HEK293 (cell line): ENCODE data around the gene BAG2.

Experiments used
- CTCF ChIA-PET: fragments of 350-600 bp; formaldehyde crosslinking; extraction: SDS; loops from one replicate; lab custom pipeline; 2021; ENCODE audit warnings: antibody characterized with exemption; lab: Yijun Ruan, JAX
- POLR2A ChIA-PET: fragments of 300-600 bp; formaldehyde crosslinking; extraction: SDS; loops from one replicate; lab custom pipeline; 2020; ENCODE audit warnings: antibody characterized with exemption, inconsistent platforms; lab: Yijun Ruan, JAX
- H3K27ac ChIP-seq: fragments of 200-500 bp; sonication (Bioruptor generic); 2 replicates; pipeline ENCODE4 v1.5.1; 2014; ENCODE audit warnings: low read depth, low read length, control low read depth, inconsistent platforms; ENCODE audit errors: extremely low read depth
- H3K36me3 ChIP-seq, 2 experiments: fragments of 200-500 bp in 1 of 2; sonication (Bioruptor generic) in 1 of 2; 1 replicate in 1 of 2; 2 replicates in 1 of 2; pipeline ENCODE4 v1.5.1; 2014 to 2017; ENCODE audit warnings: inconsistent platforms in 2 of 2, low read length in 2 of 2; ENCODE audit not compliant: control insufficient read depth in 2 of 2, insufficient read depth in 1 of 2
- H3K4me1 ChIP-seq: fragments of 200-500 bp; sonication (Bioruptor generic); 2 replicates; pipeline ENCODE4 v1.5.1; 2014; ENCODE audit warnings: mild to moderate bottlenecking, low read length, inconsistent platforms; ENCODE audit not compliant: control insufficient read depth, insufficient read depth
- H3K4me3 ChIP-seq: 2 replicates; pipeline ENCODE4 v1.5.1; 2011; ENCODE audit warnings: low read depth, mild to moderate bottlenecking, control low read depth, low read length, moderate library complexity
- H3K9me3 ChIP-seq: fragments of 200-500 bp; sonication (Bioruptor generic); 2 replicates; pipeline ENCODE4 v1.5.1; 2014; ENCODE audit warnings: low read depth, low read length, inconsistent platforms; ENCODE audit not compliant: control insufficient read depth, insufficient read depth
- AEBP2 ChIP-seq: fragments of 450-650 bp; formaldehyde crosslinking; IDR thresholded peaks from 2 replicates; pipeline ENCODE4 v1.5.1; 2016; ENCODE audit warnings: missing biosample characterization, missing genetic modification characterization, borderline replicate concordance
- GLI4 ChIP-seq: fragments of 450-650 bp; formaldehyde crosslinking; IDR thresholded peaks from 2 replicates; pipeline ENCODE4 v1.5.1; 2016; ENCODE audit warnings: missing biosample characterization, missing genetic modification characterization
- KLF9 ChIP-seq: fragments of 450-650 bp; formaldehyde crosslinking; IDR thresholded peaks from 2 replicates; pipeline ENCODE4 v1.5.1; 2016; ENCODE audit warnings: missing biosample characterization, missing genetic modification characterization, low read depth
- ZBTB20 ChIP-seq: fragments of 450-650 bp; formaldehyde crosslinking; IDR thresholded peaks from 2 replicates; pipeline ENCODE4 v1.5.1; 2016; ENCODE audit warnings: missing biosample characterization, missing genetic modification characterization
- ZFP69B ChIP-seq: fragments of 450-650 bp; formaldehyde crosslinking; IDR thresholded peaks from 2 replicates; pipeline ENCODE4 v1.5.1; 2016; ENCODE audit warnings: missing biosample characterization, missing genetic modification characterization
- ZNF157 ChIP-seq: fragments of 450-650 bp; formaldehyde crosslinking; IDR thresholded peaks from 2 replicates; pipeline ENCODE4 v1.5.1; 2016; ENCODE audit warnings: missing biosample characterization, missing genetic modification characterization
- ZNF214 ChIP-seq: fragments of 450-650 bp; formaldehyde crosslinking; IDR thresholded peaks from 2 replicates; pipeline ENCODE4 v1.5.1; 2017; ENCODE audit warnings: missing biosample characterization, mild to moderate bottlenecking, missing genetic modification characterization, borderline replicate concordance
- ZNF280D ChIP-seq: fragments of 450-650 bp; formaldehyde crosslinking; IDR thresholded peaks from 2 replicates; pipeline ENCODE4 v1.5.1; 2016; ENCODE audit warnings: missing biosample characterization, missing genetic modification characterization
- ZNF302 ChIP-seq: fragments of 450-650 bp; formaldehyde crosslinking; IDR thresholded peaks from 2 replicates; pipeline ENCODE4 v1.5.1; 2016; ENCODE audit warnings: missing biosample characterization, missing genetic modification characterization, low read depth
- ZNF530 ChIP-seq: fragments of 450-650 bp; formaldehyde crosslinking; IDR thresholded peaks from 2 replicates; pipeline ENCODE4 v1.5.1; 2016; ENCODE audit warnings: low read depth, missing biosample characterization, missing genetic modification characterization
- ZNF548 ChIP-seq: fragments of 450-650 bp; formaldehyde crosslinking; IDR thresholded peaks from 2 replicates; pipeline ENCODE4 v1.5.1; 2016; ENCODE audit warnings: missing biosample characterization, missing genetic modification characterization
- ZNF626 ChIP-seq: fragments of 450-650 bp; sonication (Bioruptor Pico); formaldehyde crosslinking; IDR thresholded peaks from 2 replicates; pipeline ENCODE4 v1.5.1; 2018; ENCODE audit warnings: missing biosample characterization, missing genetic modification characterization, inconsistent platforms
- ZNF843 ChIP-seq: fragments of 450-650 bp; formaldehyde crosslinking; IDR thresholded peaks from 2 replicates; pipeline ENCODE4 v1.5.1; 2016; ENCODE audit warnings: missing biosample characterization, missing genetic modification characterization
- ZSCAN4 ChIP-seq: fragments of 450-650 bp; formaldehyde crosslinking; IDR thresholded peaks from 2 replicates; pipeline ENCODE4 v1.5.1; 2017; ENCODE audit warnings: missing biosample characterization, missing genetic modification characterization
- TF ChIP-seq, protein P1 (sequence below): fragments of 450-650 bp; formaldehyde crosslinking; IDR thresholded peaks from 2 replicates; pipeline ENCODE4 v1.5.1; 2016; ENCODE audit warnings: missing biosample characterization, missing genetic modification characterization
- TF ChIP-seq, protein P2 (sequence below): fragments of 450-650 bp; formaldehyde crosslinking; IDR thresholded peaks from 2 replicates; pipeline ENCODE4 v1.5.1; 2016; ENCODE audit warnings: missing biosample characterization, missing genetic modification characterization
- TF ChIP-seq, protein P3 (sequence below): fragments of 450-650 bp; formaldehyde crosslinking; IDR thresholded peaks from 2 replicates; pipeline ENCODE4 v1.5.1; 2016; ENCODE audit warnings: missing biosample characterization, missing genetic modification characterization
- TF ChIP-seq, protein P4 (sequence below): fragments of 450-650 bp; formaldehyde crosslinking; IDR thresholded peaks from 2 replicates; pipeline ENCODE4 v1.5.1; 2016; ENCODE audit warnings: missing biosample characterization, missing genetic modification characterization

Gene BAG2

DNA sequence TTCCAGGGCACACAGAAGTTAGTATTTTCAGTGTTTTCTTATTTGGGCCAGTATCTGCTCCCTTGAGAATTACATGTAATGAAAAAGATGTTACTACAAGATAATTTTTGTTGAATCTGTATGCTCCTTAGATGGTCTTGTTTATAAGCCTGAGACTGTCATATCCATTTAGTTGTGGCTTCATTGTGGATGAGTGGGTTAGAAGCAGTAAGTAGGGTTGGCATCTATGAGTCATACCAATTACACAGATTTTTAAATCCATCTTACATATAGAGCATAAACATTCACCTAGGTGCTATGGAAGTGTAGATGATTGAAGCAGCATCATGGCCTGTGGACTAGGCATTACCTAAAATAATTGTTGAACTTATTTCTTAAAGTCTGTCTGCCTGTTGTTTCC, 13.5 kb upstream of the BAG2 start:
- Histone ChIP-seq H3K27ac (no peak overlapping the region), H3K36me3 (peaks cover 23 to 25% of the 10 kb centered on the region in 2 experiments), H3K4me3 (no peak overlapping the region), H3K4me1 (no peaks in the 10 kb centered on the region), H3K9me3 (no peaks in the 10 kb centered on the region)
- CTCF ChIA-PET: interaction anchor here (0.9 kb wide), 1 partner anchor 17 kb away, joined by 3 read pairs; no protein-coding TSS in a partner anchor
- TF ChIP-seq, protein P1, sequence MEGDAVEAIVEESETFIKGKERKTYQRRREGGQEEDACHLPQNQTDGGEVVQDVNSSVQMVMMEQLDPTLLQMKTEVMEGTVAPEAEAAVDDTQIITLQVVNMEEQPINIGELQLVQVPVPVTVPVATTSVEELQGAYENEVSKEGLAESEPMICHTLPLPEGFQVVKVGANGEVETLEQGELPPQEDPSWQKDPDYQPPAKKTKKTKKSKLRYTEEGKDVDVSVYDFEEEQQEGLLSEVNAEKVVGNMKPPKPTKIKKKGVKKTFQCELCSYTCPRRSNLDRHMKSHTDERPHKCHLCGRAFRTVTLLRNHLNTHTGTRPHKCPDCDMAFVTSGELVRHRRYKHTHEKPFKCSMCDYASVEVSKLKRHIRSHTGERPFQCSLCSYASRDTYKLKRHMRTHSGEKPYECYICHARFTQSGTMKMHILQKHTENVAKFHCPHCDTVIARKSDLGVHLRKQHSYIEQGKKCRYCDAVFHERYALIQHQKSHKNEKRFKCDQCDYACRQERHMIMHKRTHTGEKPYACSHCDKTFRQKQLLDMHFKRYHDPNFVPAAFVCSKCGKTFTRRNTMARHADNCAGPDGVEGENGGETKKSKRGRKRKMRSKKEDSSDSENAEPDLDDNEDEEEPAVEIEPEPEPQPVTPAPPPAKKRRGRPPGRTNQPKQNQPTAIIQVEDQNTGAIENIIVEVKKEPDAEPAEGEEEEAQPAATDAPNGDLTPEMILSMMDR (tag by site-specific recombination): no peak
- TF ChIP-seq GLI4 (tag by site-specific recombination): no peak
- POLR2A ChIA-PET: interaction anchor here (0.7 kb wide), 1 partner anchor 66 kb away, joined by 5 read pairs; no protein-coding TSS in a partner anchor

- ChIA-PET POLR2A (interaction anchor here (0.7 kb wide), 1 partner anchor 67 kb away, joined by 5 read pairs; no protein-coding TSS in a partner anchor), CTCF (interaction anchor here (0.9 kb wide), 1 partner anchor 17 kb away, joined by 3 read pairs; no protein-coding TSS in a partner anchor)
- no peaks in the 10 kb centered on the region for H3K9me3 ChIP-seq
- H3K36me3 ChIP-seq: peaks cover 21% of the 10 kb centered on the region in 2 experiments
- TF ChIP-seq KLF9 (tag by site-specific recombination) (no peak), ZBTB20 (no peak), ZNF548 (tag by site-specific recombination) (no peak), ZNF843 (no peak), AEBP2 (tag by site-specific recombination) (no peak), ZNF157 (tag by site-specific recombination) (no peak), ZSCAN4 (no peak), ZNF626 (tag by site-specific recombination) (no peak), ZFP69B (tag by site-specific recombination) (no peak), ZNF302 (tag by site-specific recombination) (no peak), ZNF280D (tag by site-specific recombination) (no peak), ZNF530 (tag by site-specific recombination) (no peak), ZNF214 (tag by site-specific recombination) (no peak)
- TF ChIP-seq, protein P2, sequence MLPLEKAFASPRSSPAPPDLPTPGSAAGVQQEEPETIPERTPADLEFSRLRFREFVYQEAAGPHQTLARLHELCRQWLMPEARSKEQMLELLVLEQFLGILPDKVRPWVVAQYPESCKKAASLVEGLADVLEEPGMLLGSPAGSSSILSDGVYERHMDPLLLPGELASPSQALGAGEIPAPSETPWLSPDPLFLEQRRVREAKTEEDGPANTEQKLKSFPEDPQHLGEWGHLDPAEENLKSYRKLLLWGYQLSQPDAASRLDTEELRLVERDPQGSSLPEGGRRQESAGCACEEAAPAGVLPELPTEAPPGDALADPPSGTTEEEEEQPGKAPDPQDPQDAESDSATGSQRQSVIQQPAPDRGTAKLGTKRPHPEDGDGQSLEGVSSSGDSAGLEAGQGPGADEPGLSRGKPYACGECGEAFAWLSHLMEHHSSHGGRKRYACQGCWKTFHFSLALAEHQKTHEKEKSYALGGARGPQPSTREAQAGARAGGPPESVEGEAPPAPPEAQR: no peak
- TF ChIP-seq, protein P3, sequence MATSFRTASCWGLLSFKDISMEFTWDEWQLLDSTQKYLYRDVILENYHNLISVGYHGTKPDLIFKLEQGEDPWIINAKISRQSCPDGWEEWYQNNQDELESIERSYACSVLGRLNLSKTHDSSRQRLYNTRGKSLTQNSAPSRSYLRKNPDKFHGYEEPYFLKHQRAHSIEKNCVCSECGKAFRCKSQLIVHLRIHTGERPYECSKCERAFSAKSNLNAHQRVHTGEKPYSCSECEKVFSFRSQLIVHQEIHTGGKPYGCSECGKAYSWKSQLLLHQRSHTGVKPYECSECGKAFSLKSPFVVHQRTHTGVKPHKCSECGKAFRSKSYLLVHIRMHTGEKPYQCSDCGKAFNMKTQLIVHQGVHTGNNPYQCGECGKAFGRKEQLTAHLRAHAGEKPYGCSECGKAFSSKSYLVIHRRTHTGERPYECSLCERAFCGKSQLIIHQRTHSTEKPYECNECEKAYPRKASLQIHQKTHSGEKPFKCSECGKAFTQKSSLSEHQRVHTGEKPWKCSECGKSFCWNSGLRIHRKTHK (tag by site-specific recombination): no peak
- TF ChIP-seq, protein P4, sequence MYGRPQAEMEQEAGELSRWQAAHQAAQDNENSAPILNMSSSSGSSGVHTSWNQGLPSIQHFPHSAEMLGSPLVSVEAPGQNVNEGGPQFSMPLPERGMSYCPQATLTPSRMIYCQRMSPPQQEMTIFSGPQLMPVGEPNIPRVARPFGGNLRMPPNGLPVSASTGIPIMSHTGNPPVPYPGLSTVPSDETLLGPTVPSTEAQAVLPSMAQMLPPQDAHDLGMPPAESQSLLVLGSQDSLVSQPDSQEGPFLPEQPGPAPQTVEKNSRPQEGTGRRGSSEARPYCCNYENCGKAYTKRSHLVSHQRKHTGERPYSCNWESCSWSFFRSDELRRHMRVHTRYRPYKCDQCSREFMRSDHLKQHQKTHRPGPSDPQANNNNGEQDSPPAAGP: no peak
- H3K4me3 ChIP-seq: no peak overlapping the region
- H3K27ac ChIP-seq: no peak overlapping the region
- no peaks in the 10 kb centered on the region for H3K4me1 ChIP-seq
Observed at GRCh38 chr6:57159127-57159526, 13.0 kb upstream of the BAG2 start.
